T47D (cell line): ENCODE data around the gene UPF3A.
A peak's percentile ranks its signal among the peaks of the same experiment; 100 is the strongest.
"Not testable (repeated sequence)": the region's sequence is repeated elsewhere in the genome, so short reads cannot be mapped to it uniquely, and the experiment has no call there.

Experiments used
- DNase-seq, 2 experiments: peaks; one replicate each; pipeline versions ENCODE4 v3.0.0 to v3.0.0-alpha.2; 2011 to 2012; ENCODE audit warnings: low read depth in 1 of 2, low spot score in 1 of 2
- JUND ChIP-seq: IDR thresholded peaks from 2 replicates; pipeline ENCODE4 v1.6.1; 2012; ENCODE audit warnings: low read depth
- in situ Hi-C: cut with HindIII; loops from 2 replicates; pipeline ENCODE4 v1.10.0; 2016; ENCODE audit warnings: low sequenced_read_pairs, low pct_unique_long_range_greater_than_20kb

Gene UPF3A

GRCh38 chr13:114339857-114340534, 58.6 kb downstream of the UPF3A start:
- in situ Hi-C loops = no loop called here
- no peak for TF ChIP-seq JUND
- DNase-seq = peak in 1 of 2 experiments; percentile 75

GRCh38 chr13:114341003-114341777, 59.8 kb downstream of the UPF3A start:
- no peak for TF ChIP-seq JUND
- DNase-seq = no peak
- in situ Hi-C loops = no loop called here

- in situ Hi-C loops, DNase-seq: not testable (repeated sequence)
These were observed 65.9 kb downstream of the UPF3A start for GRCh38 chr13:114347256-114347655.

GRCh38 chr13:114352763-114353162, 71.4 kb downstream of the UPF3A start:
- in situ Hi-C loops = not testable (repeated sequence)
- DNase-seq = peak in 1 of 2 experiments; percentile 69

GRCh38 chr13:114353382-114353781, 72.0 kb downstream of the UPF3A start:
- DNase-seq, in situ Hi-C loops: not testable (repeated sequence)
